GM19193 (cell line): ENCODE results near the gene DNASE1L1.

Experiments
- POLR2A ChIP-seq: IDR thresholded peaks from 4 replicates; pipeline ENCODE4 v1.6.1; 2011; ENCODE audit not compliant: insufficient read depth, insufficient read length; ENCODE audit errors: extremely low read depth

The DNASE1L1 gene, protein sequence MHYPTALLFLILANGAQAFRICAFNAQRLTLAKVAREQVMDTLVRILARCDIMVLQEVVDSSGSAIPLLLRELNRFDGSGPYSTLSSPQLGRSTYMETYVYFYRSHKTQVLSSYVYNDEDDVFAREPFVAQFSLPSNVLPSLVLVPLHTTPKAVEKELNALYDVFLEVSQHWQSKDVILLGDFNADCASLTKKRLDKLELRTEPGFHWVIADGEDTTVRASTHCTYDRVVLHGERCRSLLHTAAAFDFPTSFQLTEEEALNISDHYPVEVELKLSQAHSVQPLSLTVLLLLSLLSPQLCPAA

GRCh38 chrX:154409222-154409871 is at the start of gene DNASE1L1:
Gene DNASE1L1, minus strand, starts transcription at chrX:154409254. Its CDS starts 3,686 bp downstream, at chrX:154405568.
- no peak for TF ChIP-seq POLR2A

DNA sequence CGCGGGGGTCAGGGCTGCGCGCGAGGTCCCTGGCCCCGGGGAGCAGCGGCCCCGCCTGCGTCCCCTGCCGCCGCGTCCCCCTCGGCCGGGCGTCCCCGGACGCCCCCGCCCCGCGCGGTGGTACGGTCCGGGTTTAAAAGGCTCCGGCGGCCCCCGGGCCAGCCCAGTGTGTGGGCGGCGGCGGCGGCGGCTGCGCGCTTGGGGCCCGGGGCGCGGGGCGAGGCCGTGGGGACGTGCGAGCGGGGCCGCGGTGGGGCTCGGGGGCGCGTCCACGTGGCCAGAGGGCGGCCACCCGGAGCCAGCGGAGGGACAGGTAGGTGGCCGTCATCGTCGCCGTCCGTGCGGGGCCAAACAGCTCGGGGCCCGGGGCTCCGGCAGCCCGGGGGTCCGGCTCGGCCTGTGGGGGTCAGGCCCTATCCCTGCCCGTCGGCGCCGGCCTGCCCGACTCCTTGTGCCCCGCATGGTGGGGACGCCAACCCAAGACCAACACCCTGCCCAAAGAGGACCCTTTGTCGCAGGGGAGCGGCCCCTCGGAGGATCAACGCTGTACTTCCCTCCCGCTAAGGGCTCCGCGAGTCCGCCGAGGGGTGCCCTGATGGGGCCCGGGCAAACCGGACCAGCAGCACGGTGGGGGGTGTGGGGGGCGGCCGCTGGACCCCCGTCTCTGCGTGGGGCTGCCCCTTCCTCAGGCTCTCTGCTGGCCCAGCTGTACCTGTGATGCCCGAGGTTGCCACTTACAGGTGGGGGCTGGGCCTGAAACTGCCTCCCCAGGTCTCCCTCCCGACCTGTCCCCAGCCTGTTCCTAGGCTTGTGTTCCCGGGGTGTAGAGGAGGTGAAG is 49.3 kb upstream of the DNASE1L1 start, which contains the start of gene PLXNA3:
PLXNA3 (plus strand) TSS at position 166 of the 838 bp plus-strand sequence. CDS start 1,903 bp downstream, outside the sequence.
- TF ChIP-seq POLR2A: peak; percentile 47

- TF ChIP-seq POLR2A: no peak
These were observed 48.5 kb upstream of the DNASE1L1 start for GRCh38 chrX:154457491-154458115.

DNA sequence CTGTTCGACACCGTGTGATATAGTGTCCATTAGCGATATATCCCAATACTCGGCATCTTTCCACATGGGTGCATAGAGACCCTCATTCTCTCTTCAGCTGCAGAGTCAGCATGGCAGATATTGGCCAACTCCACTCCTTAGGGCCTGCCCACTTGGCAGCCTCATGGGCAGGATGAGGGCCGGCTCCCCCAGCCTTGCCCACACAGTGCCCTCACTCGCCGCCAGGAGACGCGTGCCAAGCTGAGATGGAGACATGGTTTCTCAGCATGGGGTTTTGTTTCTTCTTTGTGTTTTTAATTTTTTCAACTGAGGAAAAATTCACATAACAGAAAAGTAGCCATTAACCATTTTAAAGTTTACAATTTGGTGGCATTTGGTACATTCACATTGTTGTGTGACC is 43.8 kb upstream of the DNASE1L1 start:
- no peak for TF ChIP-seq POLR2A

- no peak for TF ChIP-seq POLR2A
These were observed 41.3 kb upstream of the DNASE1L1 start for GRCh38 chrX:154450312-154450711.

DNA sequence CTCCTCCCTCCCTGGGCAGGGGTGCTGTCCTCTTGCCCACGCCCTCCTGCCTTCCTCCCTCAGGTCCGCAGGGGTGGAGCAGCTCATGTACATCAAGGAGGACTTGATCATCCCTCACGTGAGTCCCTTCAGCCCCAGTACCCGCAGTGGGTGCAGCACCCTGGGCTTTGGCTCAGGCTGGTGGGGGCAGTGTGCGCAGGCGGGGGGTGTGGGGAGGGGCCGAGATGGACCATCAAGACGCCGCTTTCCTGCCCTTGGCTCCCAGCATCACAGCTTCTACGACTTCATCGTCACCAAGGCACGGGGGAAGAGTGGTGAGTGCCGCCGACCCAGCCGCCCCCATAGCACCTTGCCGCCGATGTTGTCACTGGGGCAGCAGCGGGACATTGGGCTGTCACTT is 40.6 kb upstream of the DNASE1L1 start:
- no peak for TF ChIP-seq POLR2A

- no peak for TF ChIP-seq POLR2A
These were observed 39.4 kb upstream of the DNASE1L1 start for GRCh38 chrX:154448484-154448883.

DNA sequence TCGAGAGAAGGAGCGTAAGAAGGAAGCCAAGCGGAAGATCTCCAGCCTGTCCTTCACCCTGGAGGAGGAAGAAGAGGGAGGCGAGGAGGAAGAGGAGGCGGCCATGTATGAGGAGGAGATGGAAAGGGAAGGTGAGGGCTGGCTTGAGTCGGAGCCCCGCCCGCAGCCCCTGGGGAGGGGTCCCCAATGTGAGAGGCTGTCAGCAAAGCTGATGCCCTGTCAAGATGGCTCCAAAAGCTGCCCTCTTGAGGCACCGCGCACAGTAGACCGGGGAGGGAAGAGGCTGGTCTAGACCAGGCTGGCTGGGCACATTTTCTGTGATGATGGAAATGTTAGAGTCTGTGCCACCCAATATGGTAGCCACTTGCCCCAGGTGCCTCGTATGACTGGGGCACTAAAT is 37.4 kb upstream of the DNASE1L1 start:
- no peak for TF ChIP-seq POLR2A

DNA sequence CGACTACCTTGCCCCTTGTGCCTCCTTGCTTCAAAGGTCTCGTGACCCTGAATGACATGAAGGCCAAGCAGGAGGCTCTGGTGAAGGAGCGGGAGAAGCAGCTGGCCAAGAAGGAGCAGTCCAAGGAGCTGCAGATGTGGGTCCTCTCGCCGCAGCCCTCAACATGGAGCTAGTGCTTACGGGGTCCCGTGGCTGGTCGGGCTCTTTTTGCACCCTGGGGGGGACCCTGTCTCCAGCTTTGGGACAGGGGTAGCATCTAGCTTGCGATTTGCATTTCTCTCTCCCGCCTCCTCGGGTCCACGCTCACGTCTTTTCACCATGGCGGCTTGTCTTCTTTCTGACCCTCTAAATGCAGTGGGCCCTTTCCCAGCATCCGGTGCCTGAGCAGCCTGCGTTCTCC is 36.7 kb upstream of the DNASE1L1 start:
- TF ChIP-seq POLR2A: no peak

DNA sequence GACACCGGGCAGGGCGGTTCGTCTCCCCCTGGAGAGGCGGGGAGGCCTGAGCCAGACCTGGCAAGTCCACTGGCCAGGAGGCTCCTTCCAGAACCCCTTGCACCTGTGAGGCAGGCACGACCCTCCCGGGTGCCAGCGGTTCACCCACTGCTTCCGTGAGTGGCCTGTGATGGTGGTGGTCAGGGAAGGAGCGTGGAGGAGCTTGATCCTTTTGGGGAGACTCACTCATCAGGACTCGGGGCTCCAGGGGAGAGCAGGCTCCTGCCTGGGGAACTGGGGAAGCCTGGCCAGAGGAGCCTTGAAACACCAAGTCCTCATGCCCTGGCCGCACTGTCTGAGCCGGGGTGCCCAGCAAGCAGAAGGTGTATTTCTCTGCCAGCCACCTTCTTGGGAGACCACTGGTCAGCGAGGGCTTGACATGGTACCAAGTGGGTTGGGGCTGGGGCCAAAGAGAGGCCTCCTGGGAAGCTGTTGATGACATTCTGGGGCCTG is 35.7 kb upstream of the DNASE1L1 start:
- TF ChIP-seq POLR2A: no peak

DNA sequence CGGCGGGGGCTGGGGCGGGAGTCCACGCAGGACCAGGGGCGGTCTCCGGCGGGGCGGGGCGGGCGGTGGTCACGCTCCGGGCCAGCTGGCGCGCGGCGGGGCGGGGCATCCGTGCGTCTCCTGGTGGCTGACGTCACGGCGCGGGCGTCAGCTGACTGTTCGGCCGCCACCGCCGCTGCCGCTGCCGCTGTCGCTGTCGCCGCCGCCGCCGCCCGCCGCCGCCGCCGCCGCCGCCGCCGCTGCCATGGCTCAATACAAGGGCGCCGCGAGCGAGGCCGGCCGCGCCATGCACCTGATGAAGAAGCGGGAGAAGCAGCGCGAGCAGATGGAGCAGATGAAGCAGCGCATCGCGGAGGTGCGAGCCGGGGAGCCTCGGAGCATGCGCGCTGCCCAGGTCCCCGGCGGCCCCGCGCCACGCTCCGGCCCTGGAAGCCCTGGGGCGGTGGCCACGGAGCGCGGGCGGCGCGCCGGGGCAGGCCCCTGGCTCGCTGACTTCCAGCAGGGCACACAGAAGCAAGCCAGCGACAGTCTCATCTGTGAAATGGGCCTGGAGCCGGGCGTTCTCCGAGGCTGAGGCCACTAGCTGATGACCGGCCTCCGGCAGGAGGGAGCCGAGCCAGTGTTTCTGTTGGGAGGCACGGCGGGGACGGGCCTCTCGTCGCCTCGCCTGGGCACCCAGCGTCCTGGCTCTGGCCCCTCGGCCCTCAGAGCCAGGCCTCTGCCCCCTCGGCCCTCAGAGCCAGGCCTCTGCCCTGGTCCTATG is 35.1 kb upstream of the DNASE1L1 start, which contains the start of gene FAM50A:
FAM50A (plus strand) TSS at position 150 of the 763 bp plus-strand sequence; CDS start at position 245, 95 bp downstream.
- no peak for TF ChIP-seq POLR2A

- no peak for TF ChIP-seq POLR2A
These were observed 34.4 kb upstream of the DNASE1L1 start for GRCh38 chrX:154443479-154443910.

- no peak for TF ChIP-seq POLR2A
These were observed 33.1 kb upstream of the DNASE1L1 start for GRCh38 chrX:154441984-154442707.
